DLD1 (cell line): ENCODE data around the gene ZCCHC10.
"Not testable (repeated sequence)": the region's sequence is repeated elsewhere in the genome, so short reads cannot be mapped to it uniquely, and the experiment has no call there.

Experiments used
- in situ Hi-C: cut with HindIII; loops from 2 replicates; pipeline ENCODE4 v1.10.0; 2017; ENCODE audit warnings: low sequenced_read_pairs

The ZCCHC10 gene

GRCh38 chr5:132979367-132979940 is 46.9 kb downstream of the ZCCHC10 start:
- in situ Hi-C loops = no loop called here

GRCh38 chr5:132976852-132977251 is 49.5 kb downstream of the ZCCHC10 start:
- in situ Hi-C loops = no loop called here

DNA sequence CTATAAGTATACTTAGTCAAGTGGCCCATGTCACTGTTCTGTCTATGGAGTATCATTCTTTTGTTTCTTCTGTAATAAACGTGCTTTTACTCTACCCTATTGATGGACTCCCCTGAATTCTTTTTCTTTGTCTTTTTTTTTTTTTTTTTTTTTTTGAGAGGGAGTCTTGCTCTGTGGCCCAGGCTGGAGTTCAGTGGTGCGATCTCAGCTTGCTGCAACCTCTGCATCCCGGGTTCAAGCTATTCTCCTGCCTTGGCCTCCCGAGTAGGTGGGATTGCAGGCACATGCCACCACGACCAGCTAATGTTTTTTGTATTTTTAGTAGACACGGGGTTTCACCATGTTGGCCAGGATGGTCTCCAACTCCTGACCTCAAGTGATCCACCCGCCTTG is 53.9 kb downstream of the ZCCHC10 start:
- in situ Hi-C loops = not testable (repeated sequence)

DNA sequence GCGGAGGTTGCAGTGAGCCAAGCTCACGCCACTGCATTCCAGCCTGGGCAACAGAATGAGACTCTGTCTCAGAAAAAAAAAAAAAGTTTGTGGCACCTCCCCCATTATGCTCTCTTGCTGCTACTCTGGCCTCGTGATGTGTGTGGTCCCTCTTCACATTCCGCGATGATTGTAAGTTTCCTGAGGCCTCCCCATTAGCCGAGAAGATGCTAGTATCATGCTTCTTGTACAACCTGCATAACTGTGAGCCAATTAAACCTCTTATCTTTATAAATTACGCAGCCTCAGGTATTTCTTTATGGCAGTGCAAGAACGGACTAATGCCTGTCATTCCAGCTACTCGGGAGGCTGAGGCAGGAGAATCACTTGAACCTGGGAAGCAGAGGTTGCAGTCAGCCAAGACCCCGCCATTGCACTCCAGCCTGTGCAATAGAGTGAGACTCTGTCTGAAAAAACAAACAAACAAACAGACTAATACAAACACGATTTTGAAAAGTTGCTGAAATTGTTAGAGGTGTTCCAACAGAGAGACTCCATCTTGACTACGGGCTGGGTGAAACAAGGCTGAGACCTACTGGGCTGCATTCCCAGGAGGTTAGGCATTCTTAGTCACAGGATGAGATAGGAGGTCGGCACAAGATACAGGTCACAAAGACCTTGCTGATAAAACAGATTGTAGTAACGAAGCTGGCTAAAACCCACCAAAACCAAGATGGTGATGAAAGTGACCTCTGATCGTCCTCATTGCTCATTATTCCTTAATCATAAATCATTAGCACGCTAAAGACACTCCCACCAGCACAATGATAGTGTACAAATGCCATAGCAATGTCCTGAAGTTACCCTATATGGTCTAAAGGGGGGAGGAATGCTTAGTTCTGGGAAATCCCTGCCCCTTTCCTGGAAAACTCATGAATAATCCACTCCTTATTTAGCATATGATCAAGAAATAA is 54.6 kb downstream of the ZCCHC10 start:
- in situ Hi-C loops = no loop called here

- in situ Hi-C loops = no loop called here
These were observed 61.2 kb downstream of the ZCCHC10 start for GRCh38 chr5:132965120-132965519.

DNA sequence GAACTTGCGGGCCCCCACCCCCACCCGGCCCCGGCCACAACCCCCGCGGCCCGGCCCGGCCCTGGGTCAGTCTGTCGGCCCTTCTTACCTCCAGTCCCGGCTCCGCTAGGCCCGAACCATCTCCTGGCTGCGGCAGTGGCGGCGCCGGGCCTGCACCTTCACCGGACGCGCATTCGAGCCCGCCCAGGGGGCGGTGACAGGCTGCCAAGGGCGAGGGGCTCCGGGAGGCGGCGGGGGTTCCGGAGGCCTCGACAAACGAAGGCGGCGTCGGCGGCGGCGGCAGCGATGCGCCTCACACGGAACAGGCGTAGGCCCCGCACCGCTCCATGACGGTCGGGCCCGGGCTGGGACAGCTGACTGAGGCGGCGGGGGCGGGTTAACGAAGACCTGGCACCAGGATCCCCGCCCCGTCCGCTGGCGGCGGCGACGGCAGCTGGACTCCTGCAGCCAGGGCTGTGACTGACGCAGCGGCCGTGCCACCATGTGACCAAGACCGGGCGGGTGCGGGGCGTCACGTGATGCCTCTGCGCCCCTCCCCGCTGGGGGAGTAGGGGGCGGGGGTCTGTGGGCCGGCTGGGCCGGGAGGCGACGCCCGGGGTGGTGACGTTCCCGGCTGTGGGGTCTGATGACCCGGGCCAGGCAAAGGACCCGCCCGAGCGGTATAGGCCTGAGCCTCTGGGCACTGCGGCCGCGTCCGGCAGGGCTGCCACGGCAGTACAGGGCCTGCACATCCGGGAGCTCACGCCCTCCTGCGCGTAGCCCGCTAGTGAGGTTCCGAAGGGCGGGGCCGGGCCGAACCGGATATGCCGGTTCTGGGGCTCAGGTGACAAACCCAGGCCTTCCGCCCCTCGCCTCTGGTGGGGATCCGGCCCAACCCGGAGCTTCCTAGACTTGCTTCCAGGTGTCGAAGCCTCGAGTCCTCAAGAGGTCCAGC is 62.9 kb downstream of the ZCCHC10 start, which contains the start of gene AFF4:
Gene AFF4 (minus strand): TSS at position 464 of the 934 bp plus-strand sequence. CDS start 26,445 bp downstream, outside the sequence.
- in situ Hi-C loops = no loop called here

- in situ Hi-C loops = no loop called here
These were observed 63.8 kb downstream of the ZCCHC10 start for GRCh38 chr5:132962429-132963021.

GRCh38 chr5:132961887-132962286 is 64.5 kb downstream of the ZCCHC10 start:
- in situ Hi-C loops = no loop called here

- in situ Hi-C loops = not testable (repeated sequence)
These were observed 65.1 kb downstream of the ZCCHC10 start for GRCh38 chr5:132961123-132961815.

DNA sequence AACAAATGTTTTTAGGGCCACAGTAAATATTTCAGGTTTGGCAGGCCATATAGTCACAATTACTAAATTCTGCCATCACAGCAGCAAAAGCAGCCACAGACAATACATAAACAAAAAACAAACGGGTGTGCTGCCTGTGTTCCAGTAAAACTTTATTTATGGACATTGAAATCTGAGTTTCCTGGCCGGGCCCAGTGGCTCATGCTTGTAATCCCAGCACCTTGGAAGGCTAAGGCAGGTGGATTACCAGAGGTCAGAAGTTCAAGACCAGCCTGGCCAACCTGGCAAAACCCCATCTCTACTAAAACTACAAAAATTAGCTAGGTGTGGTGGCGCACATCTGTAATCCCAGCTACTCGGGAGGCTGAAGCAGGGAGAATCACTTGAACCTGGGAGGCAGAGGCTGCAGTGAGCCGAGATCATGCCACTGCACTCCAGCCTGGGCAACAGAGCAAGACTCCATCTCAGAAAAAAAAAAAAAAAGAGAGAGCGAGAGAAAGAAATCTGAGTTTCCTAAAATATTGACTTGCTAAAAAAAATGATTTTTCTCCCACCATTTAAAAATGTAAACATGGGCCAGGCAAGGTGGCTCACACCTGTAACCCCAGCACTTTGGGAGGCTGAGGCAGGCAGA is 70.1 kb downstream of the ZCCHC10 start:
- in situ Hi-C loops = not testable (repeated sequence)

DNA sequence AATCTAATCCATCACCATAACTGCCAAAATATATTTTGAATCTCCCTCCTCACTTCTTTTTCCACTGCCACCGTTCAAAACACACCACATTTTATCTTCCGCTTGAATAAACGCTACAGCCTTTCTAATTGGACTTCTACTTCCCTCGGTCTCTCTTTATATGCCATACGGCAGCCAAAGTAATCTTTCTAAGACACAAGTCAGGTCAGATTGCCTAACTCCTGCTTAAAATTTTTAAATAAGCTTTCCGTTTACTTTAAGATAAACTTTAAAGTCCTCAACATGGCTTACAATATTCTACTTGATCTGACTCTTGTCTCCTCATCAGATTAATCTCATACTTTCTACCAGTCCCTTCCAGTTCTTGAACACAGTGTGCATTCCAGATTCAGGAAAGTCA is 72.6 kb downstream of the ZCCHC10 start:
- in situ Hi-C loops = no loop called here

- in situ Hi-C loops = no loop called here
These were observed 73.5 kb downstream of the ZCCHC10 start for GRCh38 chr5:132952829-132953228.

DNA sequence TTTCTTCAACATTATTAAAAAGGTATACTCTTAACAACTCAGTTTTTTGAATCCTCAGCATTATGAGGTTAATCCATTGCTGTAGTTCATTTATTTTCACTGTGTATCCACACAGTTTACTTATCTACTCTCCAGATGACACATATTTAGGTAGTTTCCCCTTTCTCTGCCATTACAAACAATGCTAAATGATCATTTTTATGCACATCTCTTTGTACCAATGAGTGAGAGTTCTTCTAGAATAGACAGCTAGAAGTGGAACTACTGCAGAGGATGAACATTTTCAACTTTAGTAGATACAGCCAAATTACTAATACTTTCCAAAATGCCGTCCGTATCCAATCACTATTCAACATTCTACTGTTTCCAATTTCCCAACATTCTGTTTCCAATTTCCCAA is 74.5 kb downstream of the ZCCHC10 start:
- in situ Hi-C loops = no loop called here

DNA sequence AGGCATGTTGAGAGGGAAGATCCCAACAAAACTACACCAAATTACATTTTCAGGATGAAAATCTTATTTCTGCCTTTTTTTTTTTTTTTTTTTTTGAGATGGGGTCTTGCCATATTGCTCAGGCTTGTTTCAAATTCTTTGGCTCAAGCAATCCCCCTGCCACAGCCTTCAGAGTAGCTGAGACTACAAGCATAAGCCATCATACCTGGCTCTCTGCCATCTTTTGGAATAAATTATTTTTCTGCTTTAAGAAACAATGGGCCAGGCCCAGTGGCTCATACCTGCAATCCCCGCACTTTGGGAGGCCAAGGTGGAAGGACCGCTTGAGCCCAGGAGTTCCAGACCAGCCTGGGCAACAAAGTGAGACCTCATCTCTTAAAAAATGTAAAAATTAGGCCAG is 77.2 kb downstream of the ZCCHC10 start:
- in situ Hi-C loops = no loop called here

GRCh38 chr5:132947671-132948070 is 78.7 kb downstream of the ZCCHC10 start:
- in situ Hi-C loops = no loop called here
